IMR-90 (cell line): Measurements from ENCODE around the gene MALT1. TPM values are rescaled to one million over a fixed set of nuclear protein-coding genes. Genes with fewer than 3 reads are reported as not detected.
A peak's percentile ranks its signal among the peaks of the same experiment; 100 is the strongest.

Experiments used
- ATAC-seq: fragments of 200-7000 bp; cut with Tn5 transposase; 2 replicates; pipeline ENCODE4 v1.9.1; 2020; ENCODE audit warnings: low read depth, mild to moderate bottlenecking, moderate library complexity
- BruUV-seq: library from RNA; stranded (reverse); fragments of 400-500 nt; replicated peaks from 2 replicates; lab custom pipeline; 2021; lab: Mats Ljungman, UMichigan
- CTCF ChIA-PET: fragments of 300-600 bp; formaldehyde crosslinking; extraction: SDS; loops from one replicate; lab custom pipeline; 2021; ENCODE audit warnings: antibody characterized with exemption; lab: Yijun Ruan, JAX
- POLR2A ChIA-PET: fragments of 300-600 bp; sonication (Branson Sonifier 250); formaldehyde crosslinking; loops from one replicate; lab custom pipeline; 2022; ENCODE audit warnings: antibody characterized with exemption; ENCODE audit not compliant: unreplicated experiment; lab: Charles Lee
- DNase-seq: peaks from one replicate; pipeline ENCODE4 v3.0.0; 2013
- H2AFZ ChIP-seq: replicated peaks from 2 replicates; pipeline ENCODE3; 2013; ENCODE audit warnings: low read length, mild to moderate bottlenecking; ENCODE audit not compliant: poor library complexity
- H2AK5ac ChIP-seq: 2 replicates; pipeline ENCODE4 v1.6.1; 2013; ENCODE audit warnings: low read depth, low read length, inconsistent platforms
- H2AK9ac ChIP-seq: replicated peaks from 2 replicates; pipeline ENCODE3; 2013; ENCODE audit warnings: mild to moderate bottlenecking, low read depth, low read length, moderate library complexity; ENCODE audit not compliant: poor library complexity
- H2BK120ac ChIP-seq: 2 replicates; pipeline ENCODE4 v1.6.1; 2013; ENCODE audit warnings: low read depth, low read length, inconsistent platforms
- H2BK15ac ChIP-seq: 3 replicates; pipeline ENCODE4 v1.6.1; 2013; ENCODE audit warnings: low read depth, low read length, inconsistent platforms
- H2BK20ac ChIP-seq: 2 replicates; pipeline ENCODE4 v1.6.1; 2013; ENCODE audit warnings: low read depth, mild to moderate bottlenecking, inconsistent platforms, low read length, moderate library complexity
- H2BK5ac ChIP-seq: 2 replicates; pipeline ENCODE4 v1.6.1; 2013; ENCODE audit warnings: mild to moderate bottlenecking, low read depth, low read length, inconsistent platforms; ENCODE audit not compliant: poor library complexity, severe bottlenecking
- H3K14ac ChIP-seq: replicated peaks from 2 replicates; pipeline ENCODE4 v1.6.1; 2013; ENCODE audit warnings: low read depth, low read length, inconsistent platforms
- H3K18ac ChIP-seq: 2 replicates; pipeline ENCODE4 v1.6.1; 2013; ENCODE audit warnings: low read depth, low read length, control low read depth
- H3K23ac ChIP-seq: 2 replicates; pipeline ENCODE4 v1.6.1; 2013; ENCODE audit warnings: low read depth, low read length, inconsistent platforms
- H3K27ac ChIP-seq: 2 replicates; pipeline ENCODE4 v1.5.1; 2013; ENCODE audit warnings: mild to moderate bottlenecking, control low read depth, low read length; ENCODE audit not compliant: insufficient read depth
- H3K27me3 ChIP-seq: 2 replicates; pipeline ENCODE4 v1.6.1; 2013; ENCODE audit warnings: low read length; ENCODE audit not compliant: control insufficient read depth, insufficient read depth
- H3K36me3 ChIP-seq: 2 replicates; pipeline ENCODE4 v1.6.1; 2013; ENCODE audit warnings: low read length, mixed read lengths; ENCODE audit not compliant: control insufficient read depth, insufficient read depth
- H3K4ac ChIP-seq: 2 replicates; pipeline ENCODE4 v1.6.1; 2013; ENCODE audit warnings: low read depth, low read length, inconsistent platforms
- H3K4me1 ChIP-seq: 2 replicates; pipeline ENCODE4 v1.6.1; 2013; ENCODE audit warnings: low read length, mixed read lengths; ENCODE audit not compliant: control insufficient read depth, insufficient read depth
- H3K4me2 ChIP-seq: 2 replicates; pipeline ENCODE4 v1.6.1; 2013; ENCODE audit warnings: low read depth, mild to moderate bottlenecking, control low read depth, low read length, moderate library complexity
- H3K4me3 ChIP-seq: 2 replicates; pipeline ENCODE4 v1.5.1; 2013; ENCODE audit warnings: low read depth, mild to moderate bottlenecking, control low read depth, low read length, moderate library complexity; ENCODE audit not compliant: insufficient read depth
- H3K56ac ChIP-seq: 2 replicates; pipeline ENCODE4 v1.6.1; 2013; ENCODE audit warnings: low read length, inconsistent platforms; ENCODE audit not compliant: insufficient read depth; ENCODE audit errors: extremely low read depth
- H3K79me1 ChIP-seq, 2 experiments: 2 replicates each; pipeline ENCODE4 v1.6.1; 2013; ENCODE audit warnings: low read length in 2 of 2, inconsistent platforms in 1 of 2, low read depth in 1 of 2
- H3K9ac ChIP-seq: 2 replicates; pipeline ENCODE4 v1.6.1; 2013; ENCODE audit warnings: low read depth, low read length, control low read depth
- H3K9me1 ChIP-seq: 2 replicates; pipeline ENCODE4 v1.6.1; 2013; ENCODE audit warnings: low read length, inconsistent platforms; ENCODE audit not compliant: insufficient read depth
- H3K9me3 ChIP-seq: 2 replicates; pipeline ENCODE4 v1.6.1; 2013; ENCODE audit warnings: low read length; ENCODE audit not compliant: control insufficient read depth, insufficient read depth
- H4K20me1 ChIP-seq: 2 replicates; pipeline ENCODE4 v1.6.1; 2013; ENCODE audit warnings: low read length, inconsistent platforms; ENCODE audit not compliant: insufficient read depth
- H4K5ac ChIP-seq: 2 replicates; pipeline ENCODE4 v1.6.1; 2013; ENCODE audit warnings: mild to moderate bottlenecking, low read depth, low read length, control low read depth
- H4K8ac ChIP-seq, 2 experiments: 2 replicates each; pipeline ENCODE4 v1.6.1; 2013; ENCODE audit warnings: low read depth in 2 of 2, low read length in 2 of 2, control low read depth in 1 of 2, inconsistent platforms in 1 of 2
- H4K91ac ChIP-seq: 2 replicates; pipeline ENCODE4 v1.6.1; 2013; ENCODE audit warnings: low read depth, low read length, inconsistent platforms; ENCODE audit not compliant: insufficient read depth
- BHLHE40 ChIP-seq: fragments of 150-350 bp; IDR thresholded peaks from 2 replicates; pipeline ENCODE4 v1.6.1; 2016; ENCODE audit warnings: mild to moderate bottlenecking, low read depth, low read length
- CHD1 ChIP-seq: IDR thresholded peaks from 2 replicates; pipeline ENCODE4 v1.6.1; 2012; ENCODE audit warnings: low read depth, low read length, improper control_type of control experiment
- FOS ChIP-seq: fragments of 150-350 bp; IDR thresholded peaks from 2 replicates; pipeline ENCODE4 v1.6.1; 2016; ENCODE audit warnings: low read depth, low read length
- RAD21 ChIP-seq: IDR thresholded peaks from 2 replicates; pipeline ENCODE4 v1.6.1; 2012; ENCODE audit warnings: low read length, improper control_type of control experiment
- RCOR1 ChIP-seq: IDR thresholded peaks from 2 replicates; pipeline ENCODE4 v1.6.1; 2012; ENCODE audit warnings: mild to moderate bottlenecking, low read length, improper control_type of control experiment; ENCODE audit not compliant: insufficient replicate concordance
- WGBS, 2 experiments: methylation state at CpG; one replicate each; pipeline versions ENCODE4 v1.1.5 to v1.1.7; 2013; ENCODE audit warnings: missing lambda C conversion rate in 2 of 2; ENCODE audit not compliant: insufficient read length in 1 of 2; ENCODE audit errors: extremely low coverage in 2 of 2; 5-methylcytosine and 5-hydroxymethylcytosine counted together
- dilution Hi-C: fragments of 300-500 bp; cut with HindIII; formaldehyde crosslinking; loops from one replicate; pipeline ENCODE4 v1.14.3; 2018; ENCODE audit warnings: low sequenced_read_pairs; ENCODE audit not compliant: unreplicated experiment
- in situ Hi-C: fragments of 300-500 bp; cut with MboI; formaldehyde crosslinking; loops from 3 replicates; pipeline ENCODE4 v1.14.3; 2019; ENCODE audit warnings: low sequenced_read_pairs, inconsistent platforms, mixed read lengths
- intact Hi-C: fragments of 100-400 bp; cut with micrococcal nuclease; formaldehyde crosslinking; loops from 2 replicates; pipeline ENCODE4 v1.10.0; 2022
- polyA plus RNA-seq, 3 experiments: library from polyadenylated mRNA; depleted of rRNA; stranded (reverse); fragments of >200 nt; gene quantifications; 2 replicates each; pipeline ENCODE4 v1.2.3, GENCODE V29; 2012; ENCODE audit warnings: low replicate concordance in 1 of 3
- total RNA-seq: library from RNA; depleted of rRNA; stranded (reverse); fragments of >200 nt; gene quantifications from 2 replicates; pipeline ENCODE4 v1.2.3, GENCODE V29; 2012

Gene MALT1
- total and polyA plus RNA-seq, 2 of the 4 experiments (the other 2 are of a cell fraction) = 8.3 to 25.3 TPM

DNA sequence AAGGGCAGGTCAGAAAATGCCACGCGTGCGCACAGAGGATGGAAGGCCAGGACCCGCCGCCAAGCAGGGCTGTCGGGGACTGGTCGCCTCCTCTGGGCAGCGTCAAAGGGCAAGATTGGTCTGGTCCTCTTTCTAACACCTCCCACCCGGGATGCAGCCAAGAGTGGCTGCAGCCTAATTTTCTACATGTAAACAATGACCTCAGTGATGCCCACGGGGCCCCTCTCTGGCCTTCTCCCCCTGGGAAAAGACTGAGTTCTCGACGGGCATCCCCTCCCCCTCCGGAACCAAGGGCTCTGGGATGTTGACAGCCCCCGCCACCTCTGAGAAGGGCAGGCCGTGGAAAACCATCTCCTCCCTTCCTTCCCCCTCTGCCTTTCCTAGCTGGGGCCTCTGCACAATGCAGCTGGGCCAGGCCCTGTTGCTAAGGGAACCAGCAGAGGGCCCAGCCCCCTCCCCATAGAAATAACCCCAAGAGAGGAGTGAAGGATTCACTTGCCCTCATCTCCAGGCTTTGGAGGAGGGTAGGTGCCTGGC is 113.4 kb downstream of the MALT1 start (continued):
- TF ChIP-seq BHLHE40 = no peak

DNA sequence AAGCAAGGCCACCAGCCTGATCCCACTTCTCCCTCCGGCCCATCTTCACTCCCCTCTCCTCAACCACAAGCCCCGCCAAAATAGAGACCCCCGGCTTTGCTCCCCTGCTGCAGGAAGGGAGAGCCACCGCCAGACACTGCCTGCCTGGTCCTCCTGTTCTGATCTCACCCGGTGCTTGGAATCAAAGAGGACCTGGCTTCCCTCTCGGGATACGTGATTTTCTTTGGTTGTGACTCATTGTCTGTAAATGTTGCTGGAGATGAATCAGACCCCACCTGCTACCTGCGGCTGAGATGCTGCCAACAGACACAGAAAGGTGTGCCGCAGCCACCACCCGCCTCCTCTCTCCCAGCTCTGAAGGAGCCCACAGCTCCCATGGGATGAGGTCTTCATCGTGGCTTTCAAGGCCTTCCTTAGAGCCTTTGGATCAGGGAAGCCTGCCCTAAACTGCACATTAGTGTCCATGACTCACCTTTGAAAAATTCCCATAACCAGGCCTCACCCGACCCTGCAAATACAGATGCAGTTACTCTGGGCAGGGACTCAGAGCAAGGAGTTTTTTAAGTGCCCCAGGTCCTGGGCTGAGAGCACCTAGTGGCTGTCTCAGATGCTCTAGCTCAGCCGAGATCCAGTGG is 114.0 kb downstream of the MALT1 start:
- H3K4ac ChIP-seq = peak overlapping the region; percentile 80
- peak; percentile 67 for ATAC-seq
- no peak overlapping the region for H3K4me3 ChIP-seq
- peak overlapping the region; percentile 36 for H3K27ac ChIP-seq
- TF ChIP-seq CHD1 = no peak
- no peak for TF ChIP-seq RCOR1
- peak; percentile 32; the same call in 1 of the 2 replicates for TF ChIP-seq BHLHE40
- no peak; the same call in 1 of the 2 replicates for TF ChIP-seq RAD21
- peak; percentile 56; the same call in 1 of the 2 replicates for TF ChIP-seq FOS
- no CpG with 5 or more reads among the region's 13 CpGs for WGBS, 2 experiments
- no peak overlapping the region for H3K4me2 ChIP-seq
- peak; percentile 88 for DNase-seq
- H4K5ac ChIP-seq = peak overlapping the region; percentile 26
- peaks cover 21% of the 10 kb centered on the region for H3K9me1 ChIP-seq
- H2BK120ac ChIP-seq = peak overlapping the region; percentile 92
- H3K14ac ChIP-seq = peak overlapping the region; percentile 57
- ChIA-PET POLR2A (no interaction called here), CTCF (no interaction called here)
- in situ Hi-C loops (loop anchor here (5.0 kb wide), 1 partner anchor 272 kb away; no protein-coding TSS in a partner anchor), dilution Hi-C loops (loop anchor here (25.0 kb wide), 1 partner anchor 277 kb away; no protein-coding TSS in a partner anchor), intact Hi-C loops (loop anchor here (1.0 to 5.0 kb wide), 2 partner anchors 167 to 272 kb away; no protein-coding TSS in a partner anchor)
- H3K36me3 ChIP-seq = no peaks in the 10 kb centered on the region
- H2AK9ac ChIP-seq = peak overlapping the region; percentile 81
- peak overlapping the region; percentile 47 for H2BK5ac ChIP-seq
- H2AFZ ChIP-seq = peak overlapping the region; percentile 83
- H3K79me1 ChIP-seq = peaks cover 0 to 2% of the 10 kb centered on the region in 2 experiments; a peak in 1 of 4 replicates
- H3K18ac ChIP-seq = peak overlapping the region; percentile 14
- no peaks in the 10 kb centered on the region for H3K9me3 ChIP-seq
- no peaks in the 10 kb centered on the region for H3K27me3 ChIP-seq
- H4K8ac ChIP-seq = peak overlapping the region; percentile 0 to 59; a peak in 3 of 4 replicates
- 0 out of 2 replicates have a peak overlapping the region, but pooled peaks have one; percentile 32 for H3K23ac ChIP-seq
- no peak overlapping the region for H3K9ac ChIP-seq
- H2BK15ac ChIP-seq = peak overlapping the region; percentile 69; the same call in 2 of the 3 replicates
- H3K56ac ChIP-seq = 0 out of 2 replicates have a peak overlapping the region, but pooled peaks have one; percentile 8
- BruUV-seq = no TSS peak
- H2AK5ac ChIP-seq = peak overlapping the region; percentile 94; the same call in 1 of the 2 replicates
- H4K20me1 ChIP-seq = no peaks in the 10 kb centered on the region
- peaks cover 24% of the 10 kb centered on the region for H3K4me1 ChIP-seq
- H2BK20ac ChIP-seq = peak overlapping the region; percentile 87
- peak overlapping the region; percentile 58 for H4K91ac ChIP-seq
